ENCODE data around the gene AKAP8L. TPM values are rescaled to one million over a fixed set of nuclear protein-coding genes. Genes with fewer than 3 reads are reported as not detected.

The AKAP8L gene
- total RNA-seq, 2 donors from 2014 or later: 190 to 237 TPM

DNA sequence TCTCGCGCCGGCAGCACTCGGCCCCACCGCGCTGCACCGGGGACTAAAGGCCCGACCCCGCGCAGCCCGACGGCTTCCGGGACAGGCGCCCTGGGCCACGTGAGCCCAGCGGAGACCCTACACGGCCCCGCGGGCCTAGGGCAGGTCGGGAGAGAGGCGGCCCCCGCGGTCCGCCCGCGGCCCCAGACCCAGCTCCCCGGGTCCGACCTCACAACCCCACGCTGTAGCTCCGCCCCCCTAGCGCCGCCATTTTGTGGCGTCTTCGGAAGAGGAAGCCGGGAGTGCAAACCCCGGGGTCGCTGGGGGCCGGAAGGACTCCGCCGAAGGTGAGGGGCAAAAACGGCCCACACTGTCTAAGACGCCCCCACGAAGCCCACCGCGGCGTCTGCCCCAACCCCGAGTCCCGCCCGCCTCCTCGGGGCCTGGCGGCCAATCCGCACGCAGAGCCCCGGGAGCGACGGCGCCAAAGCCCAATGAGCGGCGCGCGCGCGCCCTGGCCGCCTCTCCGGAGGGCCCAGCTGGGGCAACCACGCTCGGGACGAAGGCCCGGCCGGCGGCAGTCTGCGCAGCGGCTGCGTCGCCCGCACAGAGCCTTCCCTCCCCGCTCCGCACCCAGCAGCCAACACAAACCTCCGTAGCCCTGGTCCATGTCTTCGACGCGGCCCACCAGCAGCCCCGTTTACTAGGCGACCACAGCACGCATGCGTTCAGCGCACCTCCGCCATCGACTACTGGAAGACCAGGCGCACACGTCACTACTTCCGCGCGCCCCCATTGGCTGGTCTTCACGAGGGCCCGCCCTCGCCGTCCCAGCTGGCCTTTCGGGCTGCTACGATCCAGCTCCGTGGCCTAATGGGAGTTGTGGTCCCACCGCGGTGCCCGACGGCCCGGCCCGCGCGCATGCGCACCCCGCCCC lies 39.4 kb downstream of the AKAP8L start, which contains the start of gene AKAP8:
Gene AKAP8 (minus strand): TSS at position 705 of the 916 bp plus-strand sequence. CDS start 56 bp downstream, at position 649.
- H3K27ac ChIP-seq (ENCODE audit: low read depth, low read length): peak within 1 kb of the TSS; percentile 95
- no peaks in the 10 kb centered on the region for H3K4me1 ChIP-seq (ENCODE audit: control insufficient read depth, insufficient read depth, low read length)
- WGBS, 2 experiments (ENCODE audit: insufficient coverage in 1 of 2, insufficient read length in 1 of 2): 0 to 1% methylated on average over 25 to 111 of the region's 111 CpGs
- peaks cover 27% of the 10 kb centered on the region for H3K4me1 Mint-ChIP-seq
- TF ChIP-seq, protein P1, sequence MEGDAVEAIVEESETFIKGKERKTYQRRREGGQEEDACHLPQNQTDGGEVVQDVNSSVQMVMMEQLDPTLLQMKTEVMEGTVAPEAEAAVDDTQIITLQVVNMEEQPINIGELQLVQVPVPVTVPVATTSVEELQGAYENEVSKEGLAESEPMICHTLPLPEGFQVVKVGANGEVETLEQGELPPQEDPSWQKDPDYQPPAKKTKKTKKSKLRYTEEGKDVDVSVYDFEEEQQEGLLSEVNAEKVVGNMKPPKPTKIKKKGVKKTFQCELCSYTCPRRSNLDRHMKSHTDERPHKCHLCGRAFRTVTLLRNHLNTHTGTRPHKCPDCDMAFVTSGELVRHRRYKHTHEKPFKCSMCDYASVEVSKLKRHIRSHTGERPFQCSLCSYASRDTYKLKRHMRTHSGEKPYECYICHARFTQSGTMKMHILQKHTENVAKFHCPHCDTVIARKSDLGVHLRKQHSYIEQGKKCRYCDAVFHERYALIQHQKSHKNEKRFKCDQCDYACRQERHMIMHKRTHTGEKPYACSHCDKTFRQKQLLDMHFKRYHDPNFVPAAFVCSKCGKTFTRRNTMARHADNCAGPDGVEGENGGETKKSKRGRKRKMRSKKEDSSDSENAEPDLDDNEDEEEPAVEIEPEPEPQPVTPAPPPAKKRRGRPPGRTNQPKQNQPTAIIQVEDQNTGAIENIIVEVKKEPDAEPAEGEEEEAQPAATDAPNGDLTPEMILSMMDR (conservative IDR thresholded peaks at IDR 0.05): no peak
- no peaks in the 10 kb centered on the region for H3K9me3 ChIP-seq (ENCODE audit: control insufficient read depth, low read length)
- H3K36me3 Mint-ChIP-seq (ENCODE audit: low read depth): peaks cover 31% of the 10 kb centered on the region
- no peaks in the 10 kb centered on the region for H3K27me3 Mint-ChIP-seq (ENCODE audit: insufficient read depth)
- no peaks in the 10 kb centered on the region for H3K9me3 Mint-ChIP-seq
- peak within 1 kb of the TSS; percentile 95 for H3K4me3 ChIP-seq (ENCODE audit: low read length)
- H3K36me3 ChIP-seq (ENCODE audit: control insufficient read depth, insufficient read depth, low read length): peaks cover 24% of the 10 kb centered on the region
- peak within 1 kb of the TSS; percentile 99 for H3K27ac Mint-ChIP-seq
- H3K9ac ChIP-seq (ENCODE audit: extremely low read depth, low read length, poor library complexity, severe bottlenecking): peak within 1 kb of the TSS; percentile 89
- peak within 1 kb of the TSS; percentile 96 for H3K4me3 Mint-ChIP-seq
- peak; percentile 99 for DNase-seq
- H3K27me3 ChIP-seq (ENCODE audit: control insufficient read depth, insufficient read depth, low read length, poor library complexity, severe bottlenecking): no peaks in the 10 kb centered on the region

DNA sequence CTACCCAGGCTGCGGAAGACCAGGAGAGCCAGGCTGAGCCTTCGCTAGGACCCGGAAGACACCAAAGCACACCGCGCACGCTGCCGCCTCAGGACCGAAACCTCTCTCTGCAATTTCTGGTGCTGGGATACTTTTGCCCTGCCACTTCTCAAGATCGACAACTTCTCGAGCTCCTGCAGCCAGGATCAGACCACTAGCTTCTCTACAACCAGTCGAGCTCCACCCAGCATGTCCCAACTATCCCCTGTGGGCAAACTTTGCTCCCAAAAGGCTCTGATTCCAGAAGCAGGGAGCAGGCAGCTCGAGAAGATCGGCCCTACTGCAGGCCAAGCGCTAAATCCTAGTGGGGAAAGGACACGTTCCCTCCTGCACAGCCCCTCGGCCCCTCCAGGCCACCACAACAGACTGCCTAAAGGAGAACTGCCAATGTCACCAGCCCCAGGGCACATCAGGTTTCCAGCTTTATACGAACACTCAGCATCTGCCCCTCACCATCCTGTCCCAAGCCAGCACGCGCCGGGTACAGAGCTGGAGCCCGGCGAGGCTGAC lies 40.2 kb downstream of the AKAP8L start:
- H3K27ac Mint-ChIP-seq: peak overlapping the region; percentile 94
- H3K4me3 Mint-ChIP-seq: peak overlapping the region; percentile 96
- H3K36me3 ChIP-seq (ENCODE audit: control insufficient read depth, insufficient read depth, low read length): peaks cover 23% of the 10 kb centered on the region
- peaks cover 27% of the 10 kb centered on the region for H3K4me1 Mint-ChIP-seq
- H3K27me3 ChIP-seq (ENCODE audit: control insufficient read depth, insufficient read depth, low read length, poor library complexity, severe bottlenecking): no peaks in the 10 kb centered on the region
- peak overlapping the region; percentile 95 for H3K4me3 ChIP-seq (ENCODE audit: low read length)
- peak overlapping the region; percentile 95 for H3K27ac ChIP-seq (ENCODE audit: low read depth, low read length)
- H3K4me1 ChIP-seq (ENCODE audit: control insufficient read depth, insufficient read depth, low read length): no peaks in the 10 kb centered on the region
- H3K9me3 ChIP-seq (ENCODE audit: control insufficient read depth, low read length): no peaks in the 10 kb centered on the region
- H3K27me3 Mint-ChIP-seq (ENCODE audit: insufficient read depth): no peaks in the 10 kb centered on the region
- no peaks in the 10 kb centered on the region for H3K9me3 Mint-ChIP-seq
- DNase-seq: peak; percentile 77
- WGBS, 2 experiments (ENCODE audit: insufficient coverage in 1 of 2, insufficient read length in 1 of 2): 0 to 1% methylated on average over 16 to 22 of the region's 22 CpGs
- peaks cover 29% of the 10 kb centered on the region for H3K36me3 Mint-ChIP-seq (ENCODE audit: low read depth)
- peak overlapping the region; percentile 89 for H3K9ac ChIP-seq (ENCODE audit: extremely low read depth, low read length, poor library complexity, severe bottlenecking)
- TF ChIP-seq, protein P1 (conservative IDR thresholded peaks at IDR 0.05): no peak

DNA sequence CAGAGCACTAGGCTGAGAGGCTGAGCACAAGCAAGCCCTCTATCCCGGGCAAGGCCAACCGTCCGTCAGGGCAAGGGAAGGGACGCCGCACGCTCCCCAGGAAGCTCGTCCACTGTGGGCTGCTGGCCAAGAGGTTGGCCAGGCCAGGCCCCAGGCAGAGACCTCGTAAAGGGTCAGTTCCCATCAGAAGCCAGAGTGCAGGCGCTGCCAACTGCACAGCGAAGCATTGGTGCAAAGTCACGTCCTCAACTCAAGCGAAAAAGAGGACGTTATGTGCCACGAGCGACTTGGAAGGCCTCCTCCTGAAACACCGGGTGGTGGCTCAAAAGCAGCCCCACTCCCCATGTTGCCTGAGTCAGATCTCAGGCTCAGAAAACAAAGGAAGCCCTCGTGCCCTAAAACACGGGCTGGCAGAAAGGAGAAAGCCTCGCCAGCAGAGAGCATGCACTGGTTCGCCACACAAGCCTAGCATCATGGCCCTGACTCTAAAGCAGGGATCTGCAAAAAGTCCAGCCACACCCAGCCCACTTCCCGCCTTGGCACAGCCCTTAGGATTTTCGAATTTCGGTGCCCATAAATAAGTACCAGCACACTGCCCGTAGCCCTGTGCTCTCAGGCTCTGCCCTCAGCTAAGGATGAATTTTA lies 43.9 kb downstream of the AKAP8L start:
- 91 to 95% methylated on average over 21 to 24 of the region's 24 CpGs for WGBS, 2 experiments (ENCODE audit: insufficient coverage in 1 of 2, insufficient read length in 1 of 2)
- Histone ChIP-seq H3K4me3 (ENCODE audit: low read length) (no peak overlapping the region), H3K9ac (ENCODE audit: extremely low read depth, low read length, poor library complexity, severe bottlenecking) (no peak overlapping the region), H3K9me3 (ENCODE audit: control insufficient read depth, low read length) (no peaks in the 10 kb centered on the region), H3K4me1 (ENCODE audit: control insufficient read depth, insufficient read depth, low read length) (no peaks in the 10 kb centered on the region), H3K36me3 (ENCODE audit: control insufficient read depth, insufficient read depth, low read length) (peaks cover 32% of the 10 kb centered on the region), H3K27ac (ENCODE audit: low read depth, low read length) (no peak overlapping the region), H3K27me3 (ENCODE audit: control insufficient read depth, insufficient read depth, low read length, poor library complexity, severe bottlenecking) (no peaks in the 10 kb centered on the region)
- peaks cover 45% of the 10 kb centered on the region for H3K36me3 Mint-ChIP-seq (ENCODE audit: low read depth)
- H3K4me3 Mint-ChIP-seq: no peak overlapping the region
- H3K9me3 Mint-ChIP-seq: no peaks in the 10 kb centered on the region
- no peak for DNase-seq
- TF ChIP-seq, protein P1 (conservative IDR thresholded peaks at IDR 0.05): no peak
- H3K27me3 Mint-ChIP-seq (ENCODE audit: insufficient read depth): no peaks in the 10 kb centered on the region
- peak overlapping the region; percentile 52 for H3K27ac Mint-ChIP-seq
- peaks cover 12% of the 10 kb centered on the region for H3K4me1 Mint-ChIP-seq

Measured in endodermal cell (in vitro differentiated cells).